AG08395 (cell line): Measurements from ENCODE around the gene SRP14.
"Not testable (repeated sequence)": the region's sequence is repeated elsewhere in the genome, so short reads cannot be mapped to it uniquely, and the experiment has no call there.

Experiments
- DNase-seq: peaks from one replicate; pipeline ENCODE4 v3.0.0; 2012; ENCODE audit warnings: mixed read lengths, low spot score

SRP14 gene

DNA sequence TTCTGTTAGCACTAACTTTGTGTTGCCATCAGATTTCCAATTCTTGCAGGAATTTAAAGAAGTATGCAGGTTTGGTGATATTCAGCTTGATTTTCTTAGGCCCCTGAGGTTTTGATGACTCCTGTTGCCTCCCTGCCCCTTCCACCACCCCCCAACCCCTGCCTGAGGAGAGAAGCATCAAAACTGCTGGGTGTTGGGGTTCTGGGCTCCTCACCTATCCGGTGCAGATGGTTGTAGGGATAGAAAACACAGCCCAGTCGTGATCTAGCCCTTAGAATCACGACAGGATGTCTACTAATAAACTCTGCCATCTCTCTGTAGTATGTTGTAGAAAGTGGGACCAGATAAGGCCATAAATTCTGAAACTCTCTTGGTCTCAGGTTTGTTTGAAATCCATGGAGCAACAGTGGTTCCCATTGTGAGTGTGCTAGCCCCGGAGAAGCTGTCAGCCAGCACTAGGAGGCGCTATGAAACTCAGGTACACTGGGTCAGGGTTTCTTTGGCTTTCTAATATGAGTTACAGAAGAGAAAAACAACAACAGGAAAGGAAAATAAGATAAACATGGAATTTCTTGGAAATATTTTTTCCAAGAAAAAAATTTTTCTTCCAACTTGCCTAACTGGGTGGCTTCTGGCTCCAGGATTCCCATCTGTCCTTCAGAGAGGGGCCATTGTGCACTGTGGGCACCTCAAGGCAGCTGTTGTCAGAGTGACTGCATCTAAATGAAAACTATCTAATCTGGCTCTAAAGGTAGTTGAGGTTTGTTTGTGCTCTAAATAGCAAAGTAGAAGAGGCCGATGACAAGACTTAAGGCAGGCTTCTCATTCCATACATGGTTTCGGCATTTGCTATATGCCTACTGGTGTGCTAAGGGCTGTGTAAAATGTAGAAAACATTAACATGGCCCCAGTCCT lies 8.7 kb downstream of the SRP14 start:
- peak; percentile 21 for DNase-seq

DNA sequence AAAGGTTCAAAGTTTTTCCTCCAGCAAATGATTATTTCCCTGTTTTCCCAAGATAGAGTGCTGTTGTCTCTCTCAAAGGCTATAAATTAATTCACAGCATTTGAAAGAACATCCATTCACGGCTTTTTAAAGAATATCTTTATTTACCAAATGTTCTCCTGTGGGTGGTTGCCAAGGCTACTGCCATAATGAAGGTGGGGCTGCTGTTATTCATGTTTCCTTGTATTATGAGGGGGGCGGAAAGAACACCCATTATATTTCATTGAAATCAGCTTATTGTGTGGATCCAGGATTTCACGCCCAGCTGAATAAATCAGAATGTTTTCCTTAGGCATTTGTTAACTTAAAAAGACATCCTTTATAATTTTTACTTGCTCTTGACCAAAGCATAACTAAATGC lies 10.1 kb downstream of the SRP14 start:
- no peak for DNase-seq

DNA sequence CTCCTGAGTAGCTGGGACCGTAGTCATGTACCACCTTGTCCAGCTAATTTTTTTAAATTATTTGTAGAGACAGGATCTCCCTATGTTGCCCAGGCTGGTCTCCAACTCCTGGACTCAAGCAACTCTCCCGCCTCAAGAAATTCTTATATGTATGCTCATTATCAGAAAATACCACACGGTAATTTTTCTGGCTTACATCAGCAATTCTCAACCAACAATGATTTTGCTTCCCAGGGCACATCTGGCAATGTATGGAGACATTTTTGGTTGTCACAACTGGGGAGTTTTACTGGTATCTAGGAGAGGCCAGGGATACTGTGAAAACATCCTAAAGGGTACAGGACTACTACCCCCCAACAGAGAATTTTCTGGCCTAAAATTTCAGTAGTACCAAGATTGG lies 10.8 kb downstream of the SRP14 start:
- no peak for DNase-seq

DNA sequence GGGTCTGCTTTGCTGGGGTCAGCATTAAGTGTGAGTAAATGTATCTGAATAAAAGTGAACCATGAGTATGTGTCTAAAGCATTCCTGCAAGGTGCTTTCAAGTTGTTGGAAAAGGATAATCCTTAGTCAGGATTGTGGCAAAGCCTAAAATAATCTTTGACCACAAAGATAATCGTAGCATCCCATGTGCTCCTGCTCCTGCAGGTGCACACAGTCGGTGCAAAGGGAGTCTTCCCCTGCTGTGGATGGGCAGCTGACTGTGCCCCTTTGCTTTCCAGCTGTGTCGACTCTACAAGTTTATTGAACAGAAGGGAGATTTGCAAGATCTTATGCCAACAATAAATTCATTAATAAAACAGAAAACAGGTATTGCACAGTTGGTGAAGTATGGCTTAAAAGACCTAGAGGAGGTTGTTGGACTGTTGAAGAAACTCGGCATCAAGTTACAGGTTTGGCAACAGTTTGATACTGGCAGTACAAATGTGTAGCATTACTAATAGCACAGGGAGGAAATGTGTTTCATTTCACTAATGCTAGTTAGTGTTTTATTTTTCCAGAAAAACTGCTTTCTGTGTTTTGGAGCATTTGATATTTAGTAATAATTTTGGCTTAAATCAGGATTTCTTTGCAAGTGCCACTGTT lies 22.6 kb downstream of the SRP14 start:
- no peak for DNase-seq

DNA sequence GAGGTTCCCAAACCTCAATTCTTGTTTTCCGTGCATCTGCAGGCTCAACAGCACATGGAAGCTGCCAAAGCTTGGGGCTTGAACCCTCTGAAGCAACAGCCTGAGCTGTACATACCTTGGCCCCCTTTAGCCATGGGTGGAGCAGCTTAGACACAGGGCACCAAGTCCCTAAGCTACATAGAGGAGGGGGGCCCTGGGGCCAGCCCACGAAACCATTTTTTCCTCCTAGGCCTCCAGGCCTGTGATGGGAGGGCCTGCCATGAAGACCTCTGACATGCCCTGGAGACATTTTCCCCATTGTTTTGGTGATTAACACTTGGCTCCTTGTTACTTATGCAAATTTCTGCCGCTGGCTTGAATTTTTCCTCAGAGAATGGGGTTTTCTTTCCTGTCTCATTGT lies 24.6 kb downstream of the SRP14 start:
- no peak for DNase-seq

DNA sequence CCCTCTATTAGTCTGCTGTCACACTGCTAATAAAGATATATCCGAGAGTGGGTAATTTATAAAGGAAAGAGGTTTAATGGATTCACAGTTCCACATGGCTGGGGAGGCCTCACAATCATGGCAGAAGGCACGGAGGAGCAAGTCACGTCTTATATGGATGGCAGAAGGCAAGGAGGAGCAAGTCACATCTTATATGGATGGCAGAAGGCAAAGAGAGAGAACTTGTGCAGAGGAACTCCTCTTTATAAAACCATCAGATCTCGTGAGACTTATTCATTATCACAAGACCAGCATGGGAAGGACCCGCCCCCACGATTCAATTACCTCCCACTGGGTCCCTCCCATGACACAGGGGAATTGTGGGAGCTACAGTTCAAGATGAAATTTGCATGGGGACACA lies 25.6 kb downstream of the SRP14 start:
- DNase-seq: not testable (repeated sequence)

DNA sequence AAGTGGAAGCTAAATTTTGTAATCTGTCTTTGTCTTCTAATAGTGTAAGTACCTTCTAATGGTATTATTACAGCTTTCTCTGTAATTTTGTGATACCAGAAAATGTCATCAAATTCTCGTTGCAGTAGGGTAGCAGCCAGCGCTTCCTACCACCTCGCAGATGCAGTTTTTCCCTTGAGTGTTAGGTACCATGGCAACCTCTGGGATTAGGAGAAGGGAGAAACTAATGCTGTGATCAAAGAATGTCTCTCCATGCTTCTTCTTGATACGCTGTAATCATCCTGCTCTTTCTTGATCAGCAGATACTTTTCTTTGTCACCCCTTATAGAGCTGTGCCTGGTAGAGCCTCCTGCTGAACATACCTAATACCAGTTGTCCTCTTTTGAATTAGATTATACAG lies 27.7 kb downstream of the SRP14 start:
- DNase-seq: no peak

DNA sequence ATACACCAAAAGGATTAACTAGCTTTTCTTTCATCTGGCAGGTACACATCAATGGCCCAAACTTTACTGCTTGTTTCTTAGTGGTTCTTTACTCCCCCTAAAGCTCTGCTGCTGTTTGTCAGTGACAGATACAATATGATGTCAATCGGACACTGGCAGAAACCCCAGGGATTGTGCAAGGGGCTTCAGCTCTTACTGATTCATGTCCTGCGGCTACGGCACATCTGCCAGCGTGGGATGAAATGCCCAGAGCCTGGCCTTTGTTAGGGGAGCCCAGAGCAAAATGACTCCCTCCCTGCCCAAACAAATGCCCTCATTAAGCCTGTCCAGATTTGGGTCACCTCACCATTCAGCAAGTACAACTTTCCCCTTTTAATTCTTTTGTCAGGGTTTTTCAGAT lies 28.3 kb downstream of the SRP14 start:
- peak; percentile 90 for DNase-seq

DNA sequence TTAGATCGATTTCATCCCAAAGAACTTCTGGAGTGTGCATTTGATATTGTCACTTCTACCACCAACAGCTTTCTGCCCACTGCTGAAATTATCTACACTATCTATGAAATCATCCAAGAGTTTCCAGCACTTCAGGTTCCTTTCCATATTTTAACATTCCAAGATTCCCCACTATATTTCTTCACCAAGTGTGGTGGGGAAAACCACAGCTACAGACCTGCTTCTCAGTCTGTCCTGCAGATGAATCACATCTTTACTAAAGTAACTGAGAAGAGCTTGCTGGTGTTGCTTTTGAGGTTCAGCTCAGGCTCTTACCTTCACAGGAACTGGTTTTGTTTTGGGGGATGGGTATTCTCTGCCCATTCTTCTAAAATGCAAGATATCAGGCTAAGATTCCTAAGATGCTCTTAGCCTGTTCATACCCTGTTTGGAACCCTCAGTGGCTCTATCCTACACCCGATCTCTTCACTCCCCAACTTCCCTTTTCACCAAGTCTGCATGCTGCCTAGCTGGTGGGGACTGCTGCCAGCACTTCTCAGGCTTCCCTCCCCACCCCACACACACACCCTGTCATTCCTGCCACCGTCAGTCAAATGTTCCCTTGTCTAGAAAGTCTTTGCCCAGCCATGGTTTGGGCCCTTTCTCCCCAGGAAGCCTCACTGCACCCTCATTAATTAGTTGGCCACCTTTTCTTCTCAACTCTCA lies 30.8 kb downstream of the SRP14 start:
- no peak for DNase-seq

DNA sequence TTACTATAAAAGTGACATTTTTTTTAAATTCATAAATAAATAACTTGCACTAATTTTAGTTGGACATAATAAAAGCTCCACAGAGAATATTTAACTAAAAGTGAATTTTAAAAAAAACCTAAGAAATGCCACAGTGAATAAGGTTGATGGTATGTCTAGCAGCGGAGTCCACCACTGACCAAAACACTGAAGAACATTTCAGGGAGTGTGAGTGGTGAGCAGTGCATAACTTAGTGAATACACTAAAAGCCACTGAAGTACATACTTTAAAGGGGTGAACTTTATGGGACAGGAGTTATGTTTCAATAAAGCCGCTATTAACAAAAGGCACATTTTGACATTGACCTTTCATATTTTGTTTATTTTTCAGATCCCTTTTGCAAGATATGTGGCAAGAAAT lies 32.3 kb downstream of the SRP14 start:
- peak; percentile 24 for DNase-seq

DNA sequence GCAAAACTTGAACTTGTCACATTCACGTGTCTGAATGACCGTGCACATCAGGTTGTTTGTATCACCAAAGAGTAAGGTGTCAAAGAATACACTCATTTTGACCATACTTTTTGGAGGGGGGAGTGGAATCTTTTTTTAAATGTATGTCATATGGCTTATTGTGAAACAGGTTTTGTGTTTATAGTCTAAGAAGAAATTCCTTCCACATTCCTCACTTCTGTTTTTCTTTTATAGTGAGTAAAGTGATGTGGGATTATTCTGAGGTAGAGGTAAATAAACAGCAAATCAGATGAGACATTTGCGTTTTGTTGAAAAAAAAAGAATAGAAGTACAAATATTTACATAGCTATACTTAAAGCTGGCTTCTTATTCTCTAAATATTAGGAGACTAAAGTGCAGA lies 33.0 kb downstream of the SRP14 start:
- no peak for DNase-seq

DNA sequence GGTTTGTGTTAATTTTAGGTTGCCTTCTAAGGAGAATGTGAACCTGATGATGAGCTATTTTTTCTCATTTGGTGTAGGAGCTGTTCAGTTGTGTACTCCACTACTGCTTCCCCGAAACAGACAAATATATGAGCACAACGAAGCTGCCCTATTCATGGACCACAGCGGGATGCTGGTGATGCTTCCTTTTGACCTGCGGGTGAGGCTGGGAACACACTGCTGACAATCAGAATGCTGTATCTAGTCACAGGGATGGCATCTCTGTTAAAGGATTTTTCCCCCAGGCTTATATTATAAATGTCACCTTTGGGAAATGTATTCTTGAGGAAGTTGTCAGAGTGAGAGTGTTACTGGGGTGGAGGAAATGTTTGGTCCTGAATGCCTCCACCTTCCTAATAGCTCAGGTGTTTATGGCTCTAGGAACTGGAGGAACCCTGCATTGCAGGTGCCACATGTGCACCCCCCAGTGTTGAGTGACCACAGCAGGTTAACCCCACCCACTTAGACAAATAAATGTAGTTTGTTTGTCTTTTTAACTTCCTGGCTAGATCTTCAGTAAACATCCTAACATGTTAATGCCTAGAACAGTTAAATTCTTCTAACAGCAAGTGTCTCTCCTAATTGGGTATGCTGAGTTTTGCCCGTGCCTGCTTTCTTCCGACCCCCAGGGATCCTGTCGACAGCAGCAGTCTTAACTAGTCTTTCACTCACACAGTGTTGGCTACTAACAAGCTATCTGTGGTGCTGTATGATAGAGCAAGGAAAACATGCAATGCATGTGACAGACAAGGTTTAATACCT lies 35.7 kb downstream of the SRP14 start:
- no peak for DNase-seq

DNA sequence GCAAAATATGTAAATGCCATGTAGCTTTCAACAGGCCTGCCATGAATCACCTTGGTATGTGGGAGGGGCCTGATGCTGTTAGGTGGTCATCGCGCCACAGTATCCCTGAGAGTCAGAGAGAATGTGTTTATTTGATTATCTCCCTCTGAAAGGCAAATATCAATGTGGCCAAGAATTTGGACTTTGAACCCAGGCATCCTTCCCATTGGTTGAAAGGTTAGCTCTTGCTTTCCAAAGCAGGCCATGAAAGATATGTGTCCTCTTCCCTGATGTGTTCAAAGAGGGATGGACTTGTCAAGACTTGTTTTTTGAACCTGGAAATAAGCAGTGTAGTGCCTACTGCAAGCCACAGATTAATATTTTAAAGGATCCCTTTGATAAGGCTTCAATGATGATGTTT lies 36.7 kb downstream of the SRP14 start:
- DNase-seq: no peak

DNA sequence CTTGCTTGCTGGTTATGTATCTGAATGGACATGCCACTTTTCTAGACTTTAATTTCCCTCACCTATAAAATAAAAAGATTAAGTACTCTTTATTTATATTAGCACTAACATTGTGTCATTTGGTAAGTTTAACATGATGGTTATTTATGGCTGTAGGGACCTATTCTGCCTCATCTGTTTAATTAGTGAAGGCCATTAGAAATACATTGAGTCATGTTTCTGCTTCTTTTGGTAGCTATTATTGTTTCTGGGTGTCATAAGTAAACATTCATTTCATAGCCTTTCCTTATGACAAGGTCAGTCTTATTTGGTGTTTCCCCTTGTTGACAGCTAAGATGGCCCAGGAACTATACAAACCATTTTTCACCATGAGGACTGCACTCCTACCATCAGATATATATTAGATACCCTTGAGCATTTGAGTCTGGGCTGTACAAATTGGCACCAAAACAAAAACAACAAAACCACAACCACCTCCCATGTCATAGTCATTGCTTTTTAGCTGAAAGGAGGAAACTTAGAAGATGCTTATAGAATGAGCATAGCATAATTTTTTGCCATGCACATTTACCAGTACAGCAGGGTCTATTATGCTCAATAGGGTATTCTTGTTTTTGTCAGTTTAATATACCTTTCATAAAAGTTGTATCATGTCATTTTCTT lies 39.3 kb downstream of the SRP14 start:
- no peak for DNase-seq

DNA sequence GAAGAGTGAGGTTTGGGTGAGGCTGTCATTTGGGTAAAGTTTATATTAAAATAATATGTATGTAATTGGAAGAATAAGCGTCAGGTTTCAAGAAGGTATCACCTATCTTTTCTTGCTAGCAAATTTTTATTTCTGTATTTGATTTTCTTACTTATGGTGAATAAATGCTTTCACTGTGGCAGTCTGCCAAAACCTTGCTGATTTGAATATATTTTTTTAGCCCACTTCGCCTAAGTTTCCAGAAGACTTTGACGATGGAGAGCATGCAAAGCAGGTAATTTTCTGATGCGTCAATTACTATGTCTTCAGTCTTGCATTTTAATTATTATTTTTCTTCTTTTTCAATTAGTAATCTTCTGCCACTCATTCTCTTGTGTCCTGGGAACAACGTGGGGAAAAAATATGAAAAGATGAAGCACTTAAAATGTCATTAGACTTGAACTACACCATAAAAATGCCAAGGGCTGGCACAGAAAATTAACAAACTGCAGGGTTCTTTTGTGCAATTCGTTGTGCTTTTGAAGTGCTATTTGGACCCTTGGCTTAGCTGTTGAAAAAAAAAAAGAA lies 40.4 kb downstream of the SRP14 start:
- no peak for DNase-seq

DNA sequence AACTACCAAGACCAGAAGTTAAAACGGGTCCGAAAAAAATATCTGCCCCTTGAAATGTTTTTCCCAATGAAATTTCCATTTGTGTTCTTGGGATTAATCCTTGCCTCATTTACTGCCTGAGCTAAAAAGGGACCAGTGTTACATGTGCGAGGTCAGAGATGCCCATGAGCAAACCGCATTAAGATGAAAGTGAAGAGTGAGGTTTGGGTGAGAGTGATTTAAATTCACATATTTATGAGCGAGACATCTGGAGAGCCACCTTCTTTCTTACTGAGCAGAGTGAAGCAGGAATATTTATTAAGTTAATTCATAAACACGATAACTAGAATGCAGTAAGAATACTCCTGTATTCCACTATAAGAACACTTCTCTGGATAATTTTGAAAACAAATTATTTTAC lies 41.3 kb downstream of the SRP14 start:
- DNase-seq: no peak

DNA sequence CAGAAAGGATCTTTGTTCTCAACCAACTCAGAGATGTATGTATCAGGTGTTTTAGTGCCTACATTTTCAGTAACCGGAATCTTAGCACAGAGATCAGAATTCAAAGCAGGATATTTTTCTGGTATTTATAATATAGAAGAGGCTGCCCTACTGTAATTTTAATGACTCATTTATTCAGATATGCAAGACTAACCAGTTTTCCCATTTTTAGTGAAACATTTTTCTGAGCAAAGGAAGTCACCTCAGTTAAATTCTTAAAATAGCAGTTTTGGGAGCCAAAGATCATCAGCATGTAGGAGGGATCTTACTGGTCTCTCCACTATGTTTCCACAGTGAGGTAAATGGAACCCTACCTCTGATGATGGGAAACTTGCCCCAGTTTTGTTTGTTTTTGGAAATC lies 42.0 kb downstream of the SRP14 start:
- DNase-seq: peak; percentile 28

DNA sequence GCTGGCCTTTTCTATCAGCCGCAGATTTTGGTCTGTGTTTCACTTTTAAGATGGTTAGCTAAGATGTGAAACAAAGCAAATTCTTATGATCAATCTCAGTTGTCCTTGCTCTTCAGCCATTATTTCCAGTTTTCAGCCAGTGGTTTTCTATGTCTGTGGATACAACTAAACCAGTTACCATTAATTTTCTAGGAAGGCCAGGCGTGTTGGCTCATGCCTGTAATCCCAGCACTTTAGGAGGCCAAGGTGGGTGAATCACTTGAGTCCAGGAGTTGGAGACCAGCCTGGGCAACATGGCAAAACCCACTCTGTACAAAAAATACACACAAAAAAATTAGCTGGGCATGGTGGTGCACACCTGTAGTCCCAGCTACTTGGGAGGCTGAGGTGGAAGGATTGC lies 42.8 kb downstream of the SRP14 start:
- DNase-seq: not testable (repeated sequence)

DNA sequence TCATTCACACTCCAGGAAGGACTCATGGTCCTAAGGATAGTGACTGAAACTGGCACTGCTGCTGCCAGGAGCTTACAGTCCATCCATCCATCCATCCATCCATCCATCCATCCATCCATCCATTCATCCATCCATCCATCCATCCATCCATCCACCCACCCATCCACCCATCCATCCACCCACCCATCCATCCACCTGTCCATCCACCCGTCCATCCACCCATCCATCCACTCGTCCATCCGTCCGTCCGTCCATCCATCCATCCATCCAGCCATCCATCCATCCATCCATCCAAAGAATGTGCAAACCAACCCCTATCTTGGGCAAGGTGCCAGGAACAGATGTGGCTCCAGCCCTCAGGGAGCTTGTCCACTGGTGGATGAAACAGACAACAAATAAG lies 46.0 kb downstream of the SRP14 start:
- not testable (repeated sequence) for DNase-seq

DNA sequence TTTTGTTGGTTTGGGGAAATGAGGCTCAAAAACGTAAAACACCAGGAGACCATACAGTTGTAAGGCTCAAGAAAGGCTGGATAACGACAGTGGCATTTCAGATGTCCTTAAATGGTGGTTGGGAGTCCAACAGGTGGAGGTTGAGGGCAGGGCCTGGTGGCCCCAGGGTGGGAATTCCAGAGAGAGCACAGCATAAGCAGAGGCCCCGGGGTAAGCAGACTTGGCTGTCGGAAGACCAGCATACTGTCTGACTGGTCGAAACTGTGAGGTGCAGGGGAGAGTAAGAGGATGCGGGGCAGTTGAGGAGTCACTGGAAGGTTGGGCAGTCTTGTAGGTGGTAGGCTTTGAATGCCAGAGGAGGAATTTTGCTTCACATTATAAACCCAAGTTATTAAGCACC lies 48.3 kb downstream of the SRP14 start:
- DNase-seq: no peak

DNA sequence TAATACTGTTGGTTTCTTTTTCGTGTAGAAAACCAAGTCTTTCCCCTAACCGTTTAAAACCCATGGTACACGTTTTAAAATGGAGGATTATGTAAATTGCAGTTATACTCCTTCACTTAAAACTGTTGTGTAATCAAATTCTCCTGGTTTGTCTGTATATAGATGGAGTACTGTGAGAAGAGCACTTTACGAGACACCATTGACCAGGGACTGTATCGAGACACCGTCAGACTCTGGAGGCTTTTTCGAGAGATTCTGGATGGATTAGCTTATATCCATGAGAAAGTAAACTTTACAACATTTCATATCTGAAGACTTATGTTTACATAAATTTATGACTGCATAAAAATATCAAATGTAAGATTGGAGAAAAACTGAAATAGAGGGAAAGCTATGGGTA lies 51.2 kb downstream of the SRP14 start:
- DNase-seq: no peak
